GM15510 (cell line): ENCODE measurements around the gene LLGL1.

Source experiments
- POLR2A ChIP-seq: IDR thresholded peaks from 3 replicates; pipeline ENCODE4 v1.6.1; 2011; ENCODE audit warnings: borderline replicate concordance; ENCODE audit not compliant: insufficient read length; ENCODE audit errors: extremely low read depth

Gene LLGL1

DNA sequence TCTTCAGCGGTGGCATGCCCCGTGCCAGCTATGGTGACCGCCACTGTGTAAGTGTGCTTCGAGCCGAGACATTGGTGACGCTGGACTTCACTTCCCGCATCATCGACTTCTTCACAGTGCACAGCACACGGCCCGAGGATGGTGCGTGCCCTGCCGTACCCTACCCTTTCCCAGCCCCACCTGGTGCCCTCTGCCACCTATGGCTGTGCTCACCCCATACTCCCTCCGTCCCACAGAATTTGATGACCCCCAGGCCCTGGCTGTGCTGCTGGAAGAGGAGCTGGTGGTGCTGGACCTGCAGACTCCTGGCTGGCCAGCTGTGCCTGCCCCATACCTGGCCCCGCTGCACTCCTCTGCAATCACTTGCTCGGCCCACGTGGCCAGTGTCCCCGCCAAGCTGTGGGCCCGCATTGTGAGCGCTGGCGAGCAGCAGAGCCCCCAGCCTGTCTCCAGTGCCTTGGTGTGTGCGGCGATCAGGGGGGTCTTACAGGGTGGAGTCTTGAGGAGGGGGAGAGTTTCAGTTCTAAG, 9.5 kb downstream of the LLGL1 start:
- TF ChIP-seq POLR2A, result no peak

DNA sequence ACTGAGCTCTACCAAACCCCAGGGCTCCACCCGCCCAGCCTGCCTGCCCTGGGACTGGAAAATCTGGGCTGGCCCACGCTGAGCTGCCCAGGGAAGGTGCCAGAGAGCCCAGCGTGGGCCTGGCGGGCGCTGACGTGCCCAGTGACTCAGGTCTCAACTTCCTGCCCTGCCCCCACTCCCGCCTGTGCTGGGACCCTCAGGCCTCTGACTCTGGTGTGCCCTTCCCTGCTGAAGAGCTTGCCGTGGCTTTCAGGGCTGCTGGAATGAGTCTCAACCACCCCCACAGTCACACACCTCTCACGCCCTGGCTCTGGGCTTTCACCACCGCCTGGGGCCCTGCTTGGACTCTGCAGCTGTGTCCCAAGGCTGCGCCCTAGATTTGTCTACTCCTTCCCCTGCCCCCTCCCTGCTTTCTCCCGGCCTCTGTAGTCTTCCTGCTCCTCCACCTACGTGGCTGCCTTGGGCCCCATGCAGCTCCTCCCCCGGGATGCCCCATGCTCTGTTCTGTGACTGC, 10.4 kb downstream of the LLGL1 start:
- TF ChIP-seq POLR2A, result no peak

DNA sequence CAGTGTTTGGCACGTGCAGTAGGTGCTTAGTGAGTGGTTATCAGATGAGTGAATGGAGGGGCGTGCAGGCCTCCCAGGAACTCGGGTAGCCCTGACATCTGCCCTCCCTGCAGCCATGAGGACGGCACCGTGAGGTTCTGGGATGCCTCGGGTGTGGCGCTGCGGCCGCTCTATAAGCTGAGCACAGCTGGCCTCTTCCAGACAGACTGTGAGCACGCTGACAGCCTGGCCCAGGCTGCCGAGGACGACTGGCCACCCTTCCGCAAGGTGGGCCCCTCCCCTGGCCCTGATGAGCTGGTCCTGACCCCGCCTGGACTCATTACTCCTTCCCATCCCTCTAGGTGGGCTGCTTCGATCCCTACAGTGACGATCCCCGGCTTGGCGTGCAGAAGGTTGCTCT, 11.1 kb downstream of the LLGL1 start:
- TF ChIP-seq POLR2A, result no peak

DNA sequence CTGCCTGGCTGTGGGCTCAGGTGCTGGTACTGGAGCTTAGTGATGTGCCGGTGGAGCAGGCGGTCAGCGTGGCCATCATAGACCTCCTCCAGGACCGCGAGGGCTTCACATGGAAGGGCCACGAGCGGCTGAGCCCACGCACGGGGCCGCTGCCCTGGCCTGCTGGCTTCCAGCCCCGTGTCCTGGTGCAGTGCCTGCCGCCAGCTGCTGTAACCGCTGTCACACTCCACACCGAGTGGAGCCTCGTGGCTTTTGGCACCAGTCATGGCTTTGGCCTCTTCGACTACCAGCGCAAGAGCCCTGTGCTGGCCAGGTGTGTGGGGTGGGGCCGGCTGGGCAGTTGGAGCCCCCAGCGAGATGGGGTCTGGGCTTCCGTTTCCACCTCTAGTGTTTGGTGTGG, 12.0 kb downstream of the LLGL1 start:
- TF ChIP-seq POLR2A, result no peak

DNA sequence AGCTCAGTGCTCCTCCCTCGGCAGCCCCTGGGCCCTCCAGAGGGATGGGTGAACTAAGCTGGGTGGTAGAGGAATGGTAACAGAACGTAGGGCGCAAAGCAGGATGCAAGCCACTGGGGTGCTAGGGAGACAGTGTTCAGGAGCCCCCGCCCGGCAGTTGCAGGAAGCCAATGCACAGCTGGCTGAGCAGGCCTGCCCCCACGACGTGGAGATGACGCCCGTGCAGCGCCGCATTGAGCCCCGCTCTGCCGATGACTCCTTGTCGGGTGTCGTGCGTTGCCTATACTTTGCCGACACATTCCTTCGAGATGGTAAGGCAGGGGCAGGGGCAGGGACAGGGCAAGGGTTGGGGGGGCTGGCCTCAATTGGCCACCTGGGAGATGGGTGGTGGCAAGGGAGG, 12.9 kb downstream of the LLGL1 start:
- no peak for TF ChIP-seq POLR2A

DNA sequence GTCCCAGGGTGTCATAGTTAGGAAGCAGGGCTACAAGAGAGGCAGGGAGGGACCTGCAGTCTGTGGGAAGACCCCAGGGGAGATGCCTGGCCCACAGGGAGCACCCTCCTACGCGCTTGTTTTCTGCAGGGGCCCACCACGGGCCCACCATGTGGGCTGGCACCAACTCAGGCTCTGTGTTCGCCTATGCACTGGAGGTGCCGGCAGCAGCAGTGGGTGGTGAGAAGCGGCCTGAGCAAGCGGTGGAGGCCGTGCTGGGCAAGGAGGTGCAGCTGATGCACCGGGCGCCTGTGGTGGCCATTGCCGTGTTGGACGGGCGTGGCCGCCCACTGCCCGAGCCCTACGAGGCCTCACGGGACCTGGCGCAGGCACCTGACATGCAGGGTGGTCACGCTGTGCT, 15.0 kb downstream of the LLGL1 start:
- TF ChIP-seq POLR2A, result no peak

DNA sequence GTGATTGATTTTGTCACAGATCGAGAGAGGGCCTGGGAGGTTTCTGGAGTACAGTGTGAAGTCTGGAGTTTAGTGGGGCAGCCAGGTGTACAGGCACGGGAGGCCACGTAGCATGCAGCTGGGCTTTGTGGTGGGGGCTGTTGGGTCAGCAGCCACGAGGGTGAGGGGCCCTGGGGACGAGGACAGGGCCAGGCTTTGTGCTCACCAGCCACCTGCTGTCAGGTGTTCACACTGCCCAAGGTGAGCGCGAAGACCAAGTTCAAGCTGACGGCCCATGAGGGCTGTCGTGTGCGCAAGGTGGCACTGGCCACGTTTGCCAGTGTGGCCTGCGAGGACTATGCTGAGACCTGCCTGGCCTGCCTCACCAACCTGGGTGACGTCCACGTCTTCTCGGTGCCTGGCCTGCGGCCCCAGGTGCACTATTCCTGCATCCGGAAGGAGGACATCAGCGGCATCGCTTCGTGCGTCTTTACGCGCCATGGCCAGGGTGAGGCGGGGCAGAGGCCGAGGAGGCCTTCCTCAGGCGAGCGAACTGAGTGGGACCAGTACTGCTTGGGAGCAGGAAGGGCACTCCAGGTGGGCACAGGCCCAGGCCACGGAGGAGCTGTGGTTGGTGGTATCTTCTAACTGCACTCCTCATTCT, 15.9 kb downstream of the LLGL1 start:
- TF ChIP-seq POLR2A, result no peak

DNA sequence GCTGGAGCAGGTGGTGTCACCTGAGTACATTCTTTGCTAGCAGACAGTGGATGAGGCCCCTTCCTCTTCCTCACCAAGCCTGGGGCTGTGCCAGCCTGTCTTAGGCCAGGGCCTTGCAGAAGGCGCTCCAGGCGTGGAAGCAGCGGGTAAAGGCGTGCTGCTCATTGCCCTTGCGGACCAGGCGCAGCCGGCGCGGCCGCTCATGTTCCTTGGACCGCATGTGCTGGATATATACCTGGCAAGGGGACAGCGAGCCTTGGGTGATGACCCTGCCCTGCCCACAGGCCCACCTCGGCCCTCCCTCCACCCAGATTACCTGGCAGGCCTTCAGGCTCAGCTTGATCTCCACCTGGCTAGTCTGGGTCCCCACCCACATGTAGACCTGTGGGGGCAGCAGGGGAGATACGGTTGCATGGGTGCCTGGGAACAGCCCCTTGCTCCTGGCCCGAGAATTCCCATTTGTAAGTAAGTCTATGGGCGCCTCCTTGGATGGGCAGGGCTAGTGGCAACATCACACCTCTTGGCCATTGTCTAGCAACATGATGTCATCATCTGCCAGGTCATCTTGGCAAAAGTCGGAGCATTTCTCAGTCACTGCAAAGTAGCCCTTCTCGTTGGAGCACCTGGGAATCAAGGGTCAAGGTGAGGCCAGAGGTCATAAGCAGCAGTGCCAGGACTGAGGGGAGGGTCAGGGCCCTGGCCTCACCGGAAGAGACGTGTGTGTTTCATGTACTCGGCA, 19.8 kb downstream of the LLGL1 start:
- TF ChIP-seq POLR2A, result no peak

DNA sequence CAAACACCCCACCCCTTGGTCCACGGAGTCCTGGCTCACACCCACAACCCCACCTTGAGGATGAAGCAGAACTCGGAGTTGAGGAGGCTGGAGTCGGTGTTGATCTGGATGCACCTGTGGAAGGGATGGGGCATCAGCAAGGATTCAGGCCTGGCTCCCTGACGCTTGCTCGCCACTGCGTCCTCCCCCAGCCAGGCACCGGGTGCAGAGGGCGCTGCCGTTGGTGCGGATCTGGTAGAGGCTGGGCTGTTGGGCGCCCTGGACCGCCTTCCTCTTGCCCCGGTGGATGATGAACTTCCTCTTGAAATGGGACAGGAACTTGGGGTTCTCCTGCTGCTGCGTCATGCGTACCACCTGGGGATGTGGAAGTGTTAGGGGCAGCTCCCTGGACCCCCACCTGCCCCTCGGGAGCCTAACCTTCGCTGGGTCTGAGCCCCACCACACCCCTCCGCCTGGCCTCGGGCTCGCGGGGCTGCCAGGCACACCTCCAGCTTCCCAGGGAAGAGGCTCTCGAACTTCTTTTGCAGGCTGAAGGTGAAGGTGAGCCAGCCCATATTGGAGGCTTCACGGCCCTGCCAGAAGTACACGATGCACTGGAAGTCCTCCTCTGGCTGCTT, 20.8 kb downstream of the LLGL1 start:
- no peak for TF ChIP-seq POLR2A

DNA sequence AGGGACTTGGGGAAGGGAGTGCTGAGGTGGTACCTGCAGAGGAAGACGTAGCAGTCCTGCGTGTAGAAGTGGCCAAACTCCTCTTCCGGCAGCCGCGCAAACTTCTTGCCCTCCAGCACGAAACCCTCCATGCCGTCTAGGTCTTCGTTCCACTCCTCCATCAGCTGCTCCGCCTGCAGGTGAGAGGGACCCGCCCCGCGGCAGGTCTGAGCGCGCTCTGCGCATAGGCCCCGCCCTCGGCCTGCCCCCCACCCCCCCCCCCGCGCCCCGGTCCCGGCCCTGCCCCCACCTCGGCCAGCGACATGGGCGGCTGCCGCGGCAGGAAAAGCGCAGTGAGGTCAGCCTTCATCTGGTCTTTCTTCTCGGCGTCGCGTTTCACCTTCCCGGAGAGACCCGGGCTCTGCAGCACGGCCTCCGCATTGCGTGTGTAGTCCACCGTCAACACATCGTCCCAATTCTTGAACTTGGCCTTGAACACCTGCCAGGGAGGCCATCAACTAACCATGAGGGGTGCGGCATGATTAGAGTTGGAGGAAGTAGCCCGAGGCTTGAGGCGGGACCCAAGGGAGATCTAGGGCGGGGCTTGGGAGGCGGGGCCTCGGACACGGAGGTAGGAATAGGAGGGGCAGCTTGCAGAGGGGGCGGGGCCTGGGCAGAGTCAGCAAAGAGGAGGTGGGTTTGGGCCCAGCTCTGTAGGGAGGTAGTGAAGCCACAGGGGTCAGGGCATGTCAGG, 21.6 kb downstream of the LLGL1 start:
- TF ChIP-seq POLR2A, result no peak

DNA sequence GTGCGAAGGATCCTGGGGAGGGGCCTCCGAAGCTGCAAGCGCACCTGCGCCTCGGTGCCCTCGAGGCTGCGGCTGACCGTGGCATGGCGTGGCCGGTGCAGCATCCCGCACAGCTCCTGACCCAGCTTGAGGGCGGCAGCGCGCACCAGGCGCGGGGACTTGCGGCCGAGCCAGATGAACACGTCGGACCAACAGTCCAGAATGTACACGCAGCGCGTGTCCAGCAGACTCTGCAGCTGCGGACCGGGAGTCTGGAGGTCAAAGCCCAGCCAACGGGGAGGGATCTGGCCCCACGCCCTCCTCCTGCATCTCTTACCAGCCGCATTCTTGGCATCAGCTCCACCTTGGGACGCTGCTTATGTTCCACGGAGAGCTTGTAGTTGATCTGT, 22.2 kb downstream of the LLGL1 start:
- TF ChIP-seq POLR2A, result no peak

DNA sequence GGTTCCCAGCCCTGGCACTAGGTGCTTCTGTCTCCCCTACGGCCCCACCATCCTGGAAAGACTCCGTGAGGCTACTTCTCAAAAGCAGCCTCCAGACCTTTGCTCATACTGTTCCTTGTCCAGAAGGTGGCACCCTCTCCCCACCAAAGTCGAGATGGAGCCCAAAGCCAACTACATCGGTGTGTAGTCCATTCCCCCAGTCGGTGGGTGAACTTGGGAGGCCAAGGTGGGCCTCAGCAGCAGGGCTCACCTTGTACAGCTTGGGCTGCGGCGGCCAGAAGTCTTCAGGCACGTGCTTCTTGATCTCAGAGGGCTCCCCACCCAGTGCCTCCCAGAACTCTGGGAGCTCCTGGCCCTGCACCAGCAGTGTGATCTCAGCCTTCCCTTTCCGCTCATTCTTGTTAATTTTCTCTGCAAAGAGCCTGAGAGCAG, 22.9 kb downstream of the LLGL1 start:
- TF ChIP-seq POLR2A, result no peak

DNA sequence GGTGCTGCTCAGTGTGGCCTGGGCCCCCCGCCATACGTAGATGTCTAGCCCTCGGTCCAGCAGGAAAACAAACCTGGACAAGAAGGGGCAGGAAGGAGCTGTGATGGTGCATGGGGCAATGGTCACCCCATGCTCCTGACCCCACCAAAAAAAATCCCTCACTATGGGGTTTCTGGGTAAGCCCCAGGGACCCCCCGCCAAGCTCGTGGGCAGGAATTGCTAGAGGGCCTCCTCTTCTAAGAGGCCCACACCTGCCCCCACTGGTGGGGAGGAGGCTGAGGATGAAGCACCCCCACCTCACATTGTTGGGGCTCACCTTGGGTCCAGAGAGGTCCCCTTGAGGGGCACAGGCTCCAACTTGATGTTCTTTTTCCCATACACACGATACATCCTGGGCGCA, 23.4 kb downstream of the LLGL1 start:
- no peak for TF ChIP-seq POLR2A

DNA sequence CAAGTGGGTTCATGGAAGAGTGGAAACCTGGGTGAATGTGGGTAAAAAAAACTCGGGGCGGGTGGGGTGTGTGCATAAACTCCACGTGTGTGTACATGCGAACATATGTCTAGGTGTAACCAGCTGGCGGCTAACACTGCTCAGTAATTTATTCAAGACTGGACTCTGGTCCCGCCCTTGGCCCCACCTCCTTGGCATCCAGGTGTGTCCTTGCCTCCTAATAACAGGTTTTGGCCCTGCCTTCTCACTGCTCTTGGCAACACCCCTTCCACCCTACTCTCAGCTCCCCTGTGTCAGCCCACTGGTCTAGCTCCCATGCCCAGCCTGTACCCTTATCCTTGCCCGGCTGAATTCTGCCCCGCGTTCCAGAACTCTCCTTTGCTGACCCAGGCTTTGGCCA, 24.8 kb downstream of the LLGL1 start:
- no peak for TF ChIP-seq POLR2A

DNA sequence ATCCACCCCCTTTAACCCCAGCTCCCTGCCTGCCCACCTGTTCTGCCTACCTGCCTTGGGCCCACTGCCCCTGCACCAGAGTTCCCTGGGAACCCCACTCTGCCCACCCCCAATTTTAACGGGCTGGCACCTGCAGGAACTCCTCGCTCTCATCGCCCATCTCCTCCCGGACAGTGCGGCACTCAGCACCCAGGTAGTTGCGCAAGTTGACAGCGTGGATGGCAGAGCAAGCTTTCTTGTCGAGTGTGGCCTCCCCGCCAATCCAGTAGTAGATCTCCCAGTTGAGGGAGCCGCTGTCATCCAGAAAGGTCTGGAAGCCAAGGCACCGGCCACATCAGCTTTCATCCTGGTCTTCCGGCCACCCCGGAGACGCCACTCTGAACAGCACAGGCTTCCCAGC, 25.3 kb downstream of the LLGL1 start:
- no peak for TF ChIP-seq POLR2A
